HepG2 (cell line): ENCODE results near the gene SLX9. TPM values are rescaled to one million over a fixed set of nuclear protein-coding genes. Genes with fewer than 3 reads are reported as not detected.

Experiments
- ATAC-seq: fragments of 200-7000 bp; cut with Tn5 transposase; 3 replicates; pipeline ENCODE4 v1.9.1; 2020; ENCODE audit warnings: mild to moderate bottlenecking, moderate library complexity
- BruUV-seq: library from RNA; stranded (reverse); fragments of 400-500 nt; replicated peaks from 2 replicates; lab custom pipeline; 2021; lab: Mats Ljungman, UMichigan
- CTCF ChIA-PET: fragments of 300-600 bp; formaldehyde crosslinking; extraction: SDS; loops from one replicate; lab custom pipeline; 2021; ENCODE audit warnings: low total read pairs, inconsistent platforms, low intra/inter-chr PET ratio; lab: Yijun Ruan, JAX
- POLR2A ChIA-PET: fragments of 350-600 bp; sonication (Branson Sonifier 250); formaldehyde crosslinking; loops from one replicate; lab custom pipeline; 2020; ENCODE audit warnings: antibody characterized with exemption, inconsistent platforms; lab: Yijun Ruan, JAX
- DNase-seq: peaks from one replicate; pipeline ENCODE4 v3.0.0-alpha.2; 2015; ENCODE audit warnings: low spot score
- FAIRE-seq: peaks from 3 replicates; lab custom pipeline; 2011; peaks lifted over from hg19 to GRCh38; lab: Jason Lieb, UNC
- H2AFZ ChIP-seq: one replicate; pipeline ENCODE4 v1.6.1; 2011; ENCODE audit warnings: low read length, inconsistent platforms
- H3K27ac ChIP-seq: fragments of 300-600 bp; 3 replicates; pipeline ENCODE4 v1.8.0; 2011; ENCODE audit warnings: mixed run types, mild to moderate bottlenecking, mixed read lengths, low read length, inconsistent platforms; ENCODE audit not compliant: insufficient read depth; ENCODE audit errors: extremely low read length
- H3K27me3 ChIP-seq, 2 experiments: fragments of 200-600 bp in 1 of 2; 2 replicates in 1 of 2; 3 replicates in 1 of 2; pipeline versions ENCODE4 v1.6.0 to v1.8.0; 2011; ENCODE audit warnings: low read length in 2 of 2, mild to moderate bottlenecking in 2 of 2, moderate library complexity in 2 of 2, inconsistent platforms in 1 of 2; ENCODE audit not compliant: insufficient read depth in 2 of 2, control insufficient read depth in 1 of 2
- H3K36me3 ChIP-seq, 2 experiments: fragments of 200-600 bp in 1 of 2; replicated peaks in 1 of 2; 2 replicates in 1 of 2; 3 replicates in 1 of 2; pipeline versions ENCODE4 v1.5.1 to v1.8.0; 2011; ENCODE audit warnings: low read length in 2 of 2, inconsistent platforms in 1 of 2; ENCODE audit not compliant: insufficient read depth in 2 of 2, control insufficient read depth in 1 of 2
- H3K4me1 ChIP-seq: 2 replicates; pipeline ENCODE4 v1.5.1; 2012; ENCODE audit warnings: low read length, inconsistent platforms; ENCODE audit not compliant: insufficient read depth
- H3K4me2 ChIP-seq: 2 replicates; pipeline ENCODE4 v1.6.0; 2011; ENCODE audit warnings: low read depth, low read length, inconsistent platforms
- H3K4me3 ChIP-seq, 3 experiments: fragments of 200-600 bp in 1 of 3; sonication (generic), shearing (Covaris generic) in 1 of 3; replicated peaks in 1 of 3; 2 replicates each; pipeline ENCODE4 v1.5.1; 2011 to 2016; ENCODE audit warnings: low read length in 3 of 3, inconsistent platforms in 2 of 3, low read depth in 2 of 3, mild to moderate bottlenecking in 2 of 3, control low read depth in 1 of 3, mixed read lengths in 1 of 3; ENCODE audit not compliant: insufficient read depth in 1 of 3
- H3K79me2 ChIP-seq: one replicate; pipeline ENCODE4 v1.6.1; 2011; ENCODE audit warnings: low read length, inconsistent platforms; ENCODE audit not compliant: insufficient read depth
- H3K9ac ChIP-seq: 2 replicates; pipeline ENCODE4 v1.6.0; 2011; ENCODE audit warnings: mild to moderate bottlenecking, low read depth, low read length, inconsistent platforms; ENCODE audit not compliant: insufficient read depth
- H3K9me3 ChIP-seq: 2 replicates; pipeline ENCODE4 v1.5.1; 2012; ENCODE audit warnings: mild to moderate bottlenecking, low read length
- H4K20me1 ChIP-seq: 2 replicates; pipeline ENCODE4 v1.6.0; 2011; ENCODE audit warnings: inconsistent platforms, mild to moderate bottlenecking, low read length, moderate library complexity; ENCODE audit not compliant: insufficient read depth
- BCL6 ChIP-seq: IDR thresholded peaks from 2 replicates; pipeline ENCODE4 v1.6.1; 2016; ENCODE audit warnings: missing genetic modification reagents, missing compliant biosample characterization
- CC2D1A ChIP-seq: sonication (generic); formaldehyde crosslinking; IDR thresholded peaks from 2 replicates; pipeline ENCODE4 v1.8.1; 2023; ENCODE audit warnings: mild to moderate bottlenecking, missing genetic modification reagents
- CEBPB ChIP-seq: IDR thresholded peaks from 2 replicates; pipeline ENCODE4 v1.6.1; 2011; ENCODE audit warnings: low read depth, low read length, improper control_type of control experiment, borderline replicate concordance
- CSRNP1 ChIP-seq: sonication (generic); formaldehyde crosslinking; IDR thresholded peaks from 2 replicates; pipeline ENCODE4 v1.8.1; 2023; ENCODE audit warnings: mild to moderate bottlenecking, missing genetic modification reagents
- ELF1 ChIP-seq: sonication (generic); formaldehyde crosslinking; IDR thresholded peaks from 2 replicates; pipeline ENCODE4 v1.4.0; 2020; ENCODE audit warnings: missing genetic modification reagents
- KMT2A ChIP-seq: sonication (generic); formaldehyde crosslinking; IDR thresholded peaks from 2 replicates; pipeline ENCODE4 v1.4.0; 2020; ENCODE audit warnings: missing genetic modification reagents
- NFE2L2 ChIP-seq: fragments of 150-350 bp; IDR thresholded peaks from 2 replicates; pipeline ENCODE4 v1.6.1; 2014; ENCODE audit warnings: low read length
- RAD21 ChIP-seq: fragments of 450-650 bp; formaldehyde crosslinking; IDR thresholded peaks from 2 replicates; pipeline ENCODE4 v1.5.0; 2020; ENCODE audit warnings: mild to moderate bottlenecking
- SMAD3 ChIP-seq: sonication (generic); formaldehyde crosslinking; IDR thresholded peaks from 2 replicates; pipeline ENCODE4 v1.4.0; 2020; ENCODE audit warnings: missing genetic modification reagents
- SRSF4 ChIP-seq: fragments of 200-400 bp; formaldehyde crosslinking; IDR thresholded peaks from one replicate; pipeline ENCODE4 v1.6.1; 2018; ENCODE audit warnings: mild to moderate bottlenecking, low read depth, low read length, moderate library complexity; ENCODE audit not compliant: poor library complexity, severe bottlenecking
- THAP7 ChIP-seq: sonication (generic); formaldehyde crosslinking; IDR thresholded peaks from 2 replicates; pipeline ENCODE4 v1.8.1; 2023; ENCODE audit warnings: mild to moderate bottlenecking, missing genetic modification reagents
- ZFP36 ChIP-seq: fragments of 150-350 bp; IDR thresholded peaks from 2 replicates; pipeline ENCODE4 v1.6.1; 2018; ENCODE audit warnings: borderline replicate concordance, low read length, low read depth; ENCODE audit not compliant: partially characterized antibody
- ZFP91 ChIP-seq: sonication (generic); formaldehyde crosslinking; IDR thresholded peaks from 2 replicates; pipeline ENCODE4 v1.9.0; 2022; ENCODE audit warnings: missing genetic modification reagents, mild to moderate bottlenecking, borderline replicate concordance
- ZNF256 ChIP-seq: sonication (generic); formaldehyde crosslinking; conservative IDR thresholded peaks from 2 replicates; pipeline ENCODE4 v1.4.0; 2020; ENCODE audit warnings: missing genetic modification reagents
- ZNF652 ChIP-seq: IDR thresholded peaks from 2 replicates; pipeline ENCODE4 v1.6.1; 2016; ENCODE audit warnings: low read depth, borderline replicate concordance
- WGBS: methylation state at CpG from one replicate; pipeline ENCODE4 v1.1.6; 2017; ENCODE audit warnings: low lambda C conversion rate; 5-methylcytosine and 5-hydroxymethylcytosine counted together
- in situ Hi-C: cut with HindIII; loops from 2 replicates; pipeline ENCODE4 v1.10.0; 2017; ENCODE audit warnings: low pct_unique_long_range_greater_than_20kb; ENCODE audit not compliant: extremely low pct_ligation_motif_present
- intact Hi-C: fragments of 100-400 bp; cut with micrococcal nuclease; formaldehyde crosslinking; loops from one replicate; pipeline ENCODE4 v1.10.0; 2022; ENCODE audit not compliant: unreplicated experiment
- polyA plus RNA-seq, 8 experiments: library from polyadenylated mRNA; depleted of rRNA in 3 of 8; stranded (reverse) in 7 of 8; unstranded in 1 of 8; fragments of >200 nt; fragmentation: Illumina TruSeq in 4 of 8; extraction: Trizol in 4 of 8; gene quantifications; 2 replicates each; pipeline versions ENCODE4 v1.2.1 to v1.2.3, GENCODE V29; 2011 to 2016; ENCODE audit warnings: low read depth in 4 of 8, missing spikeins in 1 of 8, mixed read lengths in 1 of 8; ENCODE audit not compliant: insufficient read depth in 1 of 8
- total RNA-seq, 5 experiments: library from RNA; depleted of rRNA; stranded (reverse); fragments of >200 nt; fragmentation: Illumina TruSeq; extraction: Trizol; gene quantifications; 2 replicates each; pipeline ENCODE4 v1.2.3, GENCODE V29; 2016; ENCODE audit warnings: low read depth in 1 of 5
- TF ChIP-seq, protein P1 (sequence below): sonication (generic); formaldehyde crosslinking; IDR thresholded peaks from 2 replicates; pipeline ENCODE4 v1.5.1; 2020; ENCODE audit warnings: missing genetic modification reagents, mild to moderate bottlenecking, borderline replicate concordance

SLX9 gene
- total and polyA plus RNA-seq, 2 of the 13 experiments (the other 11 are each of a cell fraction or from before 2014, with no cell fraction given): 21.0 to 47.1 TPM

- TF ChIP-seq ZNF652 (no peak), SMAD3 (no peak), CEBPB (no peak), CC2D1A (CRISPR knock-in tag) (no peak), KMT2A (CRISPR knock-in tag) (no peak), ELF1 (CRISPR knock-in tag) (no peak)
Observed at GRCh38 chr21:44942566-44942965, 2.7 kb downstream of the SLX9 start (continued).

DNA sequence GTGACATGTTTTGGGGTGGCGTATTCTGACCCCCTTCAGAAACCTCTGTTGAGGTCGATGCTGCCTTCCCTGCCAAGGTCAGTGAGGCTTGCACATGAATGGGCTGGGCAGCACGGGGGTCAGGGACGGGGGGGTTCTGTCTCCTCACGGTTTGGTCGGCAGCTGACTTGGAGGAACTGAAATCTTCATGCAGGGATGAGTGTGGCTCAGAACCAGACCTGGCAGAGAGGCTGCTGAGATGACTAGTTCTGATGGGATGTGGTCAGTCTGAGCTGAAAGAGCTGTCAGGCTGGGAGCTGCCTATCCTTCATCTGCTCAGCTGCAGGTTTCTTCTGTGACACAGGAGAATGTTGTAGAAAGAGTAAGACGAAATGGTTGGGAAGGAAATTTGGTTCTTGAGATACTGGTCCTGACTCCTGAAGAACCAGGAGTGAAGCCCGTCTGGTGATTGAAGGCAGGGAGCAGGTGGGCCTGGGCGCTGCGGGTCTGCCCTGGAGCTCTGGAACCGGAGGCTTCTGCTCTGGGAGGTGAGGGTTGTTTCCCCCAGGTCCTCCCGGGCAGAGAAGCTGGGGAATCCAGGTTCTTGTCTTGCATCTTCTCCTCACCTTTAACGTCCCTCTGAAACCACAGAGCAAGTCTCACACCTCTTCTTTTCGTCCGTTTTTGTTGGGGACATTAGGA, 3.3 kb downstream of the SLX9 start:
- H3K4me1 ChIP-seq: peaks cover 37% of the 10 kb centered on the region
- no peak overlapping the region for H3K27ac ChIP-seq
- no peak overlapping the region for H3K4me2 ChIP-seq
- ChIA-PET CTCF (no interaction called here), POLR2A (no interaction called here)
- H3K79me2 ChIP-seq: peaks cover 71% of the 10 kb centered on the region
- no peaks in the 10 kb centered on the region for H3K9me3 ChIP-seq
- no peak overlapping the region for H3K4me3 ChIP-seq
- BruUV-seq: no TSS peak
- DNase-seq (no peak), FAIRE-seq (no peak), ATAC-seq (no peak)
- no peaks in the 10 kb centered on the region; a peak in 1 of 5 replicates for H3K27me3 ChIP-seq
- 99% methylated on average over 15 of the region's 15 CpGs for WGBS
- H3K9ac ChIP-seq: no peak overlapping the region
- TF ChIP-seq ZNF256 (no peak), ZFP36 (no peak), NFE2L2 (no peak), ZFP91 (CRISPR knock-in tag) (no peak), RAD21 (CRISPR knock-in tag) (no peak), SRSF4 (no peak), BCL6 (CRISPR knock-in tag) (no peak), THAP7 (CRISPR knock-in tag) (no peak), CSRNP1 (CRISPR knock-in tag) (no peak)
- TF ChIP-seq, protein P1, sequence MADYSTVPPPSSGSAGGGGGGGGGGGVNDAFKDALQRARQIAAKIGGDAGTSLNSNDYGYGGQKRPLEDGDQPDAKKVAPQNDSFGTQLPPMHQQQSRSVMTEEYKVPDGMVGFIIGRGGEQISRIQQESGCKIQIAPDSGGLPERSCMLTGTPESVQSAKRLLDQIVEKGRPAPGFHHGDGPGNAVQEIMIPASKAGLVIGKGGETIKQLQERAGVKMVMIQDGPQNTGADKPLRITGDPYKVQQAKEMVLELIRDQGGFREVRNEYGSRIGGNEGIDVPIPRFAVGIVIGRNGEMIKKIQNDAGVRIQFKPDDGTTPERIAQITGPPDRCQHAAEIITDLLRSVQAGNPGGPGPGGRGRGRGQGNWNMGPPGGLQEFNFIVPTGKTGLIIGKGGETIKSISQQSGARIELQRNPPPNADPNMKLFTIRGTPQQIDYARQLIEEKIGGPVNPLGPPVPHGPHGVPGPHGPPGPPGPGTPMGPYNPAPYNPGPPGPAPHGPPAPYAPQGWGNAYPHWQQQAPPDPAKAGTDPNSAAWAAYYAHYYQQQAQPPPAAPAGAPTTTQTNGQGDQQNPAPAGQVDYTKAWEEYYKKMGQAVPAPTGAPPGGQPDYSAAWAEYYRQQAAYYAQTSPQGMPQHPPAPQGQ (CRISPR knock-in tag): no peak
- in situ Hi-C loops: no loop called here
- intact Hi-C loops: no loop called here
- peaks cover 7% of the 10 kb centered on the region for H4K20me1 ChIP-seq
- peaks cover 9 to 48% of the 10 kb centered on the region in 2 experiments for H3K36me3 ChIP-seq
- no peak overlapping the region for H2AFZ ChIP-seq
